Tibial nerve (tissue), 3 donors: ENCODE results near the gene KIAA0753.

Experiments used
- POLR2A ChIP-seq, 2 donors: fragments of 450-650 bp; IDR thresholded peaks; one replicate each; pipeline ENCODE4 v1.6.1; 2017; ENCODE audit warnings: antibody characterized with exemption in 2 of 2, mild to moderate bottlenecking in 2 of 2, moderate library complexity in 2 of 2
- TF ChIP-seq, protein P1 (sequence below), 5 experiments: fragments of 200-600 bp in 3 of 5; fragments of 450-650 bp in 2 of 5; sonication (generic) in 3 of 5; IDR thresholded peaks; one replicate each; pipeline ENCODE4 v1.5.1; 2016 to 2019; ENCODE audit warnings: antibody characterized with exemption in 5 of 5, mild to moderate bottlenecking in 3 of 5, moderate library complexity in 2 of 5

GRCh38 chr17:6544011-6544370, 96.5 kb downstream of the KIAA0753 start:
- TF ChIP-seq, protein P1, sequence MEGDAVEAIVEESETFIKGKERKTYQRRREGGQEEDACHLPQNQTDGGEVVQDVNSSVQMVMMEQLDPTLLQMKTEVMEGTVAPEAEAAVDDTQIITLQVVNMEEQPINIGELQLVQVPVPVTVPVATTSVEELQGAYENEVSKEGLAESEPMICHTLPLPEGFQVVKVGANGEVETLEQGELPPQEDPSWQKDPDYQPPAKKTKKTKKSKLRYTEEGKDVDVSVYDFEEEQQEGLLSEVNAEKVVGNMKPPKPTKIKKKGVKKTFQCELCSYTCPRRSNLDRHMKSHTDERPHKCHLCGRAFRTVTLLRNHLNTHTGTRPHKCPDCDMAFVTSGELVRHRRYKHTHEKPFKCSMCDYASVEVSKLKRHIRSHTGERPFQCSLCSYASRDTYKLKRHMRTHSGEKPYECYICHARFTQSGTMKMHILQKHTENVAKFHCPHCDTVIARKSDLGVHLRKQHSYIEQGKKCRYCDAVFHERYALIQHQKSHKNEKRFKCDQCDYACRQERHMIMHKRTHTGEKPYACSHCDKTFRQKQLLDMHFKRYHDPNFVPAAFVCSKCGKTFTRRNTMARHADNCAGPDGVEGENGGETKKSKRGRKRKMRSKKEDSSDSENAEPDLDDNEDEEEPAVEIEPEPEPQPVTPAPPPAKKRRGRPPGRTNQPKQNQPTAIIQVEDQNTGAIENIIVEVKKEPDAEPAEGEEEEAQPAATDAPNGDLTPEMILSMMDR (IDR thresholded peaks at IDR 0.05): no peak
- TF ChIP-seq POLR2A (IDR thresholded peaks at IDR 0.05): no peak
